Activated CD8-positive, alpha-beta T cell treated with anti-CD3 and anti-CD28 coated beads for 36 hours (primary cell): ENCODE data around the gene ATE1. TPM values are rescaled to one million over a fixed set of nuclear protein-coding genes. Genes with fewer than 3 reads are reported as not detected.
A peak's percentile ranks its signal among the peaks of the same experiment; 100 is the strongest.

Experiments used
- ATAC-seq: fragments of 200-7000 bp; cut with Tn5 transposase; one replicate; pipeline ENCODE4 v1.10.0; 2021; ENCODE audit warnings: mild to moderate bottlenecking, moderate library complexity
- CTCF ChIA-PET: fragments of 350-600 bp; sonication (Branson Sonifier 250); formaldehyde crosslinking; loops from one replicate; lab custom pipeline; 2021; ENCODE audit warnings: antibody characterized with exemption; lab: Charles Lee
- POLR2A ChIA-PET: fragments of 350-600 bp; sonication (Branson Sonifier 250); formaldehyde crosslinking; loops from one replicate; lab custom pipeline; 2021; ENCODE audit warnings: antibody characterized with exemption; lab: Charles Lee
- DNase-seq: peaks from one replicate; pipeline ENCODE4 v3.0.0-alpha.2; 2020
- H3K27ac Mint-ChIP-seq: one replicate; pipeline ENCODE4 v1.8.0; 2021; ENCODE audit warnings: mild to moderate bottlenecking, mixed read lengths
- H3K27me3 Mint-ChIP-seq: one replicate; pipeline ENCODE4 v1.8.0; 2021; ENCODE audit warnings: mixed read lengths
- H3K36me3 Mint-ChIP-seq: one replicate; pipeline ENCODE4 v1.8.0; 2021; ENCODE audit warnings: low read depth, mixed read lengths
- H3K4me1 Mint-ChIP-seq: one replicate; pipeline ENCODE4 v1.8.0; 2021; ENCODE audit warnings: low read depth, mixed read lengths
- H3K4me3 Mint-ChIP-seq: one replicate; pipeline ENCODE4 v1.8.0; 2021; ENCODE audit warnings: mild to moderate bottlenecking, moderate library complexity, mixed read lengths
- H3K9me3 Mint-ChIP-seq: one replicate; pipeline ENCODE4 v1.8.0; 2021; ENCODE audit warnings: mixed read lengths
- CTCF ChIP-seq: fragments of 200-600 bp; IDR thresholded peaks from one replicate; pipeline ENCODE4 v1.8.0; 2022; ENCODE audit warnings: antibody characterized with exemption, mild to moderate bottlenecking
- intact Hi-C: fragments of 100-400 bp; cut with micrococcal nuclease; formaldehyde crosslinking; loops from one replicate; pipeline ENCODE4 v1.10.0; 2022
- total RNA-seq, 2 experiments: library from RNA; stranded (reverse); gene quantifications; one replicate each; pipeline ENCODE4 v1.2.3, GENCODE V29; 2021

Gene ATE1
- total RNA-seq, 2 experiments from 2014 or later = 18.0 to 19.2 TPM

GRCh38 chr10:121914661-121915060 lies 13.2 kb downstream of the ATE1 start:
- ATAC-seq (no peak), DNase-seq (no peak)
- TF ChIP-seq CTCF = no peak
- CTCF ChIA-PET = no interaction called here
- H3K27me3 Mint-ChIP-seq = no peaks in the 10 kb centered on the region
- no peak overlapping the region for H3K4me3 Mint-ChIP-seq
- H3K9me3 Mint-ChIP-seq = peaks cover 4% of the 10 kb centered on the region
- H3K4me1 Mint-ChIP-seq = peaks cover 12% of the 10 kb centered on the region
- intact Hi-C loops = no loop called here
- POLR2A ChIA-PET = no interaction called here
- H3K36me3 Mint-ChIP-seq = peaks cover 33% of the 10 kb centered on the region
- no peak overlapping the region for H3K27ac Mint-ChIP-seq

GRCh38 chr10:121911421-121911697 lies 16.5 kb downstream of the ATE1 start:
- peaks cover 26% of the 10 kb centered on the region for H3K36me3 Mint-ChIP-seq
- peaks cover 3% of the 10 kb centered on the region for H3K4me1 Mint-ChIP-seq
- H3K27me3 Mint-ChIP-seq = no peaks in the 10 kb centered on the region
- no peak overlapping the region for H3K4me3 Mint-ChIP-seq
- no peaks in the 10 kb centered on the region for H3K9me3 Mint-ChIP-seq
- ATAC-seq = no peak
- intact Hi-C loops = no loop called here
- ChIA-PET CTCF (interaction anchor here (0.8 to 2.1 kb wide), 2 partner anchors 10 to 25 kb away, joined by 3 to 8 read pairs; no protein-coding TSS in a partner anchor), POLR2A (no interaction called here)
- no peak for DNase-seq
- H3K27ac Mint-ChIP-seq = no peak overlapping the region
- TF ChIP-seq CTCF = no peak

GRCh38 chr10:121910673-121911420 lies 17.0 kb downstream of the ATE1 start:
- ChIA-PET CTCF (interaction anchor here (2.1 kb wide), 1 partner anchor 10 kb away, joined by 8 read pairs; no protein-coding TSS in a partner anchor), POLR2A (no interaction called here)
- H3K27me3 Mint-ChIP-seq = no peaks in the 10 kb centered on the region
- H3K4me1 Mint-ChIP-seq = peaks cover 3% of the 10 kb centered on the region
- ATAC-seq (no peak), DNase-seq (no peak)
- H3K27ac Mint-ChIP-seq = peak overlapping the region; percentile 59
- H3K4me3 Mint-ChIP-seq = no peak overlapping the region
- TF ChIP-seq CTCF = no peak
- no peaks in the 10 kb centered on the region for H3K9me3 Mint-ChIP-seq
- intact Hi-C loops = no loop called here
- H3K36me3 Mint-ChIP-seq = peaks cover 24% of the 10 kb centered on the region

GRCh38 chr10:121904888-121905287 lies 22.9 kb downstream of the ATE1 start:
- Mint-ChIP-seq H3K27ac (no peak overlapping the region), H3K36me3 (peaks cover 11% of the 10 kb centered on the region), H3K4me1 (peaks cover 2% of the 10 kb centered on the region), H3K9me3 (no peaks in the 10 kb centered on the region), H3K27me3 (no peaks in the 10 kb centered on the region), H3K4me3 (no peak overlapping the region)
- TF ChIP-seq CTCF = no peak
- POLR2A ChIA-PET = interaction anchor here (1.2 kb wide), 1 partner anchor 18 kb away, joined by 3 read pairs; no protein-coding TSS in a partner anchor
- DNase-seq (no peak), ATAC-seq (no peak)
- CTCF ChIA-PET = interaction anchor here (1.4 kb wide), 1 partner anchor 17 kb away, joined by 5 read pairs; no protein-coding TSS in a partner anchor
- intact Hi-C loops = no loop called here

- intact Hi-C loops = no loop called here
- peak; percentile 5 for DNase-seq
- TF ChIP-seq CTCF = peak; percentile 94
- Mint-ChIP-seq H3K36me3 (peaks cover 13% of the 10 kb centered on the region), H3K27me3 (no peaks in the 10 kb centered on the region), H3K27ac (no peak overlapping the region), H3K4me1 (peaks cover 2% of the 10 kb centered on the region), H3K9me3 (no peaks in the 10 kb centered on the region), H3K4me3 (no peak overlapping the region)
- peak; percentile 70 for ATAC-seq
- ChIA-PET POLR2A (no interaction called here), CTCF (interaction anchor here (0.6 to 2.9 kb wide), 31 partner anchors 9 to 951 kb away, joined by 3 to 23 read pairs (median 4); partner anchors contain the start of genes ATE1 and NSMCE4A)
Observed at GRCh38 chr10:121900443-121901174, 27.2 kb downstream of the ATE1 start.
